Peyer's patch (tissue), 4 donors: ENCODE results near the gene GNG7. TPM values are rescaled to one million over a fixed set of nuclear protein-coding genes. Genes with fewer than 3 reads are reported as not detected.

Source experiments
- DNase-seq, 3 donors: peaks; one replicate each; pipeline ENCODE4 v3.0.0-alpha.2; 2017 to 2019
- H3K27ac ChIP-seq, 4 donors: fragments of 200-600 bp; sonication (generic); one replicate each; pipeline ENCODE4 v1.5.1; 2016 to 2019
- H3K27me3 ChIP-seq, 2 donors: fragments of 200-600 bp; sonication (generic); one replicate each; pipeline ENCODE4 v1.5.1; 2019
- H3K36me3 ChIP-seq, 3 donors: fragments of 200-600 bp; sonication (generic); one replicate each; pipeline ENCODE4 v1.5.1; 2016 to 2019
- H3K4me1 ChIP-seq, 4 donors: fragments of 200-600 bp; sonication (generic); one replicate each; pipeline ENCODE4 v1.5.1; 2016 to 2019
- H3K4me3 ChIP-seq, 4 donors: fragments of 200-600 bp; sonication (generic); 1 replicate in 3 of 4; 2 replicates in 1 of 4; pipeline ENCODE4 v1.5.1; 2016 to 2019; ENCODE audit warnings: mild to moderate bottlenecking in 1 of 4
- H3K9me3 ChIP-seq, 4 donors: fragments of 200-600 bp; sonication (generic); one replicate each; pipeline ENCODE4 v1.5.1; 2016 to 2019; ENCODE audit warnings: mild to moderate bottlenecking in 1 of 4
- CTCF ChIP-seq, 6 experiments: fragments of 450-650 bp in 4 of 6; fragments of 200-600 bp in 2 of 6; sonication (generic) in 1 of 6; IDR thresholded peaks; one replicate each; pipeline ENCODE4 v1.5.1; 2017 to 2019; ENCODE audit warnings: antibody characterized with exemption in 6 of 6, mild to moderate bottlenecking in 3 of 6, moderate library complexity in 1 of 6
- POLR2A ChIP-seq, 2 donors: fragments of 450-650 bp; IDR thresholded peaks; one replicate each; pipeline ENCODE4 v1.5.1; 2017; ENCODE audit warnings: antibody characterized with exemption in 2 of 2, mild to moderate bottlenecking in 2 of 2, moderate library complexity in 2 of 2
- total RNA-seq, 4 donors: library from RNA; depleted of rRNA; stranded (reverse); fragments of >200 nt; gene quantifications; one replicate each; pipeline ENCODE4 v1.1.0, GENCODE V29; 2016

The GNG7 gene
- total RNA-seq, 4 donors from 2014 or later = 1.2 to 14.9 (median 2.0) TPM

- Histone ChIP-seq H3K27me3 (no peaks in the 10 kb centered on the region), H3K4me1 (peaks cover 0 to 9% (median 0%) of the 10 kb centered on the region in 4 donors), H3K36me3 (peaks cover 0 to 20% (median 0%) of the 10 kb centered on the region in 3 donors), H3K27ac (no peak overlapping the region), H3K9me3 (no peaks in the 10 kb centered on the region), H3K4me3 (no peak overlapping the region)
- no peak for DNase-seq
- TF ChIP-seq POLR2A (IDR thresholded peaks at IDR 0.05) (no peak), CTCF (IDR thresholded peaks at IDR 0.05) (no peak)
These were observed 27.7 kb upstream of the GNG7 start for GRCh38 chr19:2729943-2730818.

DNA sequence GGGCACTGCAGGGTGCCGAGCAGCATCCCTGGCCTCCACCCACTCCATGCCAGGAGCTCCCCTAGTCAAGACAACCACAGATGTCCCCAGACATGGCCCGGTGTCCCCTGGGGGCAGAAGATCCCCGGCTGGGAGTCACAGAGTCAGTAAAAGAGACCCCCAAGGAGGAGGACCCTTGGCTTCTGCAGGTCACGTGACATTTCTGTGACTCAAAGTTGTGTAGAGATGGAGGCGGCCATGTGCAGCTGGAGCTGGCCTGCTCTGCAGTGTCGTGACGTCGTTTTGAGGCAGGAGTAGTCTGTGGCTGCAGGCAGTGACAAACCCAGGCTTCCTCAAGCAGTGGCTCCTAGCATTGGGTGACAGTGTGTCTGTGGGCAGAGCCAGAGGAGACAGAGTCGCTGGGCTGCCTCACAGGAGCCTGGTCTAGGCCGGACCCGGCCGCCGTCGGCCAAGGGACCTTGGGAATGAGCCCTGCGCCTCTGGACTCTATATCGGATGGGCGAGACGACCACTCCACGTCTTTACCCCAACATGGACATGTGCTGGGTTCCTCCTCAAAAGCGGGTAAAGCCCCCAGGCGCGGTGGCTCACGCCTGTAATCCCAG is 26.4 kb upstream of the GNG7 start:
- Histone ChIP-seq H3K27ac (no peak overlapping the region), H3K4me1 (peaks cover 0 to 9% (median 0%) of the 10 kb centered on the region in 4 donors), H3K9me3 (no peaks in the 10 kb centered on the region), H3K4me3 (no peak overlapping the region), H3K27me3 (no peaks in the 10 kb centered on the region), H3K36me3 (peaks cover 0 to 16% (median 0%) of the 10 kb centered on the region in 3 donors)
- DNase-seq = no peak
- no peak for TF ChIP-seq CTCF (IDR thresholded peaks at IDR 0.05)
- no peak for TF ChIP-seq POLR2A (IDR thresholded peaks at IDR 0.05)

DNA sequence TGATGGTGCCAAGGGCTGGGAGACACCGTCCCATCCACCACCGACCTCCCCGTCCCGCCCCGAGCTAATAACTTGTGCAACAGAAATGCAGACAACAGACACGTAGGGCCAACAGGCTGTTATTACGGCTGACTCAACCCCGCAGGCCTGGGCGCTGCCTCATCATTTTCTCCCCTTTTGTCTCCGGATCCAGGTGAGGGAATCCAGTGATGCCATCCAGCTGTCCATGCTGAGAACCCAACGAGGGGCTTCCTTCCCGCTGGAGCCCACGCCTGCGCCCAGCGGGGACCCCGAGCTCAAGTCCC is 25.1 kb upstream of the GNG7 start:
- H3K27ac ChIP-seq = no peak overlapping the region
- TF ChIP-seq CTCF (IDR thresholded peaks at IDR 0.05) (no peak), POLR2A (IDR thresholded peaks at IDR 0.05) (no peak)
- no peak for DNase-seq
- H3K27me3 ChIP-seq = no peaks in the 10 kb centered on the region
- H3K4me3 ChIP-seq = no peak overlapping the region
- peaks cover 0 to 9% (median 4%) of the 10 kb centered on the region in 4 donors for H3K4me1 ChIP-seq
- no peaks in the 10 kb centered on the region for H3K9me3 ChIP-seq
- peaks cover 0 to 7% (median 0%) of the 10 kb centered on the region in 3 donors for H3K36me3 ChIP-seq

DNA sequence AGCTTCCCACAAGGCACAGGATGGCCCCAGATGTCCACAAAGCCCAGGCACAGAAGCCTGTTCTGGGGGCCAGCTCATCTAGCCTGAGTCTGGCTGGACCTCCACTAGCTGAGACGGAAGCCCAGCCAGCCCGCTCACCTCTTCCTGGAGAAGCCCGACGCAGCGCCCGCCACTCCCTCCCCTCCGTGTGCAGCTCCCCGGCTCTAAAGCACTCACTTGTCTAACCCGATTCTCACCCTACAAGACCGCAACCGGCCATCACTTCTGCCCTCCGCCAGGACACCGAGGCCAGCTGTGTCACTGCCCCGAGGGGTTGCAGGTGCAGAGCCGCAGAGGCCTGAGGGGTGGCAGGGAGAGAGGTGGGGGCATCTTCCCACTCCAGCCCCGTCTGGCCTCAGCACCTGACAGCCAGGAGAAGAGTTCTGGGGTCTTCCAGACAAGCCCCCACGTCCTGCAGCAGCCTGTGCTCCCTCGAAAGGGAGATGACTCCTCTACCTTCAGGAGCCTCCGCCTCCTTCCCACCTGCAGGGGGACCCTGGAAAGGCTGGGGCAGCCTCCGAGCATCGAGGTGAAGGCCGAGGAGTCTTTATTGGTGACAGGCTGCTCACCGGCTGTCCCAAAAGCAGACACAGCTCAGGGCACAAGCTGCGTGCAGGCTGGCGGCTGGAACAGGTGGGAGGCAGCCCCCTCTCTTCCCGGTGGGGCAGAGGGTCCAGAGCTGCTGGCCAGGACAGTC is 24.6 kb upstream of the GNG7 start:
- TF ChIP-seq CTCF (IDR thresholded peaks at IDR 0.05) (no peak), POLR2A (IDR thresholded peaks at IDR 0.05) (no peak)
- peaks cover 0 to 9% (median 4%) of the 10 kb centered on the region in 4 donors for H3K4me1 ChIP-seq
- peak overlapping the region in 1 of 4 donors; percentile 55 for H3K27ac ChIP-seq
- H3K4me3 ChIP-seq = no peak overlapping the region
- H3K27me3 ChIP-seq = no peaks in the 10 kb centered on the region
- H3K9me3 ChIP-seq = no peaks in the 10 kb centered on the region
- peak in 1 of 3 donors; percentile 45 for DNase-seq
- H3K36me3 ChIP-seq = peaks cover 0 to 2% (median 0%) of the 10 kb centered on the region in 3 donors

DNA sequence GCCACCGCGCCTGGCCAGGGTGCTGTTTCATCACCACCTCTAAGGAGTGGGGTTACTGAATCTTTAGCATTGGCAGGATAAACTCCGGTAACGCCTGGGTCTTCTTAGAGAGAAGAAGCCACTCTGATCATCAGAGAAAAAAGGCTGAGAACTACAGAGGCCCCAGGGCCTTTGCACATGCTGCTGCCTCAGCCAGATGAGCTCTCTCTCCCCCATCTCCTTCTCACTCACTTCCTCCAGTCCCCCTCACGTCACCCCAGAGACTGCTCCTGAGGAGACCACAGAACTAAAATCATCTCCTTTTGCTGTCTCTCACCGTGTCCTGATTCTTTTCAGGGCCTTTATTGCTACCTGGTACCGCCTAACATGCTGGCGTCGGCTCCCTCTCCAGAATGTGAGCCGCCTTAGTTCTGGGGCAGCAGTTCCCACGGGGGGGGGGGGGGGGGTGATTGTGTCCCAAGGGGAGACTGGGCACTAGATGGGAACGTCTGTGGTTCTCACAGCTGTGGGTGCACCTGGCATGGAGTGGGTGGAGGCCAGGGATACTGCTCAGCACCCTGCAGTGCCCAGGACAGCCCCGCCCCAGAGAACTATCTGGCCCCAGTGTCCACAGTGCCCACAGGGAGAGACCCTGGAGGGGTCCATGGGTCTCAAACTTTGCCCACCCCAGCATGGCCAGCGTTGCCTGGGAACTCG is 23.8 kb upstream of the GNG7 start:
- Histone ChIP-seq H3K4me3 (no peak overlapping the region), H3K27ac (peak overlapping the region in 1 of 4 donors; percentile 55), H3K9me3 (no peaks in the 10 kb centered on the region), H3K27me3 (no peaks in the 10 kb centered on the region), H3K4me1 (peaks cover 0 to 13% (median 4%) of the 10 kb centered on the region in 4 donors), H3K36me3 (no peaks in the 10 kb centered on the region)
- TF ChIP-seq CTCF (IDR thresholded peaks at IDR 0.05) (no peak), POLR2A (IDR thresholded peaks at IDR 0.05) (no peak)
- DNase-seq = no peak
